ENCODE results near the gene VPS45. TPM values are rescaled to one million over a fixed set of nuclear protein-coding genes. Genes with fewer than 3 reads are reported as not detected.
"Not testable (repeated sequence)": the region's sequence is repeated elsewhere in the genome, so short reads cannot be mapped to it uniquely, and the experiment has no call there.

Gene VPS45
- total and polyA plus RNA-seq, 9 donors = 16.8 to 45.8 (median 32.7) TPM

DNA sequence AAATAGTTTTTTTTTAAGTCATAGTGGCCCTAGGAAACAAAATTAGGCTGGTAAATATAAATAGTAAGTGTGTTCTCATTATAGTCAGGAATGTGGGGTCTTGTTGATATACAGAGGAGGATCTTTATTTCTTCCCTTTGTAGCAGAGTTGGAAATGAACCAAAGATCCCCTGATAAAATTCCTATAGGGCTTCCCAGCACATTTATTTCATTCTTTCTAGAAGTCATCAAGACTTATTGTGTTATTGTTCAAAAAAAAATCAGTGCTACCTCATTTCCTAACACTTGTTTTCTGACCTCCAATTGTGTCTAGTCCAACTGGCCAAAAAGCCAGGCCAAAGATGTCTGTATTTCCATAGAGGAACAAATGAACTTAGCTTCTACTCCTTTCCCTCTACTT, 74.5 kb downstream of the VPS45 start:
- Histone ChIP-seq H3K27me3 (no peaks in the 10 kb centered on the region), H3K4me1 (ENCODE audit: insufficient read depth) (peaks cover 5% of the 10 kb centered on the region), H3K9me3 (no peaks in the 10 kb centered on the region), H3K4me3 (no peak overlapping the region), H3K27ac (no peak overlapping the region), H3K36me3 (no peaks in the 10 kb centered on the region)
- DNase-seq = no peak
- intact Hi-C loops (cut with DNase I) = loop anchor here in 1 of 4 donors (10.0 kb wide), 1 partner anchor 47 kb away; no protein-coding TSS in a partner anchor
- TF ChIP-seq EP300 (IDR thresholded peaks at IDR 0.05) (no peak), POLR2A (IDR thresholded peaks at IDR 0.05) (no peak)
- TF ChIP-seq, protein P1, sequence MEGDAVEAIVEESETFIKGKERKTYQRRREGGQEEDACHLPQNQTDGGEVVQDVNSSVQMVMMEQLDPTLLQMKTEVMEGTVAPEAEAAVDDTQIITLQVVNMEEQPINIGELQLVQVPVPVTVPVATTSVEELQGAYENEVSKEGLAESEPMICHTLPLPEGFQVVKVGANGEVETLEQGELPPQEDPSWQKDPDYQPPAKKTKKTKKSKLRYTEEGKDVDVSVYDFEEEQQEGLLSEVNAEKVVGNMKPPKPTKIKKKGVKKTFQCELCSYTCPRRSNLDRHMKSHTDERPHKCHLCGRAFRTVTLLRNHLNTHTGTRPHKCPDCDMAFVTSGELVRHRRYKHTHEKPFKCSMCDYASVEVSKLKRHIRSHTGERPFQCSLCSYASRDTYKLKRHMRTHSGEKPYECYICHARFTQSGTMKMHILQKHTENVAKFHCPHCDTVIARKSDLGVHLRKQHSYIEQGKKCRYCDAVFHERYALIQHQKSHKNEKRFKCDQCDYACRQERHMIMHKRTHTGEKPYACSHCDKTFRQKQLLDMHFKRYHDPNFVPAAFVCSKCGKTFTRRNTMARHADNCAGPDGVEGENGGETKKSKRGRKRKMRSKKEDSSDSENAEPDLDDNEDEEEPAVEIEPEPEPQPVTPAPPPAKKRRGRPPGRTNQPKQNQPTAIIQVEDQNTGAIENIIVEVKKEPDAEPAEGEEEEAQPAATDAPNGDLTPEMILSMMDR (IDR thresholded peaks at IDR 0.05) = no peak

DNA sequence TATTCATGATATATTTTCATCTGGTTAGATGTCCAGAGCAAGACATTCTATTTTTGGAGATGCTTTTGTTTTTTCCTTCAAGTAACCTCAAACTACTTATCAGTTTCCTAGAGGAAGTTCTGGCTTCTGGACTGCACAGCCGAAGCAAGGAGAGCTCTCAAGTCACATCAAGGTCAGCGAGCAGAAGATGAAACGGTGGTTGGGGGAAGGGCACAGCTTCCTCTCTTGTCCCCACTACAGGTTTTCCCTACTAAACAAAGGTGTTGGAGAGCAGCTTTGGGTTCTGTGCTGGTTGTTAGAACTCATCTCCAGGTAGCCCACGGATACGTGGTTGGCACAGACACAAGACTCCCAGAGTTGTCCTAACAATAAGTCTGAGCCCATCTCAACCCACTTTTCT, 77.0 kb downstream of the VPS45 start:
- Histone ChIP-seq H3K27ac (peak overlapping the region in 1 of 2 donors; percentile 10), H3K27me3 (no peaks in the 10 kb centered on the region), H3K4me1 (ENCODE audit: insufficient read depth) (peaks cover 5% of the 10 kb centered on the region), H3K36me3 (no peaks in the 10 kb centered on the region), H3K9me3 (no peaks in the 10 kb centered on the region), H3K4me3 (no peak overlapping the region)
- intact Hi-C loops (cut with DNase I) = loop anchor here in 2 of 4 donors (5.0 to 10.0 kb wide), 2 partner anchors 50 to 72 kb away; no protein-coding TSS in a partner anchor
- DNase-seq = no peak
- WGBS, 3 donors = 29 to 30% (median 30%) methylated on average over 5 of the region's 5 CpGs
- TF ChIP-seq POLR2A (IDR thresholded peaks at IDR 0.05) = no peak
- TF ChIP-seq, protein P1 (IDR thresholded peaks at IDR 0.05) = no peak
- no peak for TF ChIP-seq EP300 (IDR thresholded peaks at IDR 0.05)

- not testable (repeated sequence) for H3K36me3 ChIP-seq; H3K4me1 ChIP-seq (ENCODE audit: insufficient read depth); H3K4me3 ChIP-seq; H3K27ac ChIP-seq; H3K9me3 ChIP-seq; H3K27me3 ChIP-seq
- 23 to 57% (median 42%) methylated on average over 5 of the region's 5 CpGs for WGBS, 3 donors
- intact Hi-C loops (cut with DNase I) = loop anchor here in 2 of 4 donors (5.0 to 10.0 kb wide), 2 partner anchors 51 to 74 kb away; no protein-coding TSS in a partner anchor
- peak in 1 of 5 donors; percentile 47 for DNase-seq
Measured at GRCh38 chr1:150146016-150146415, 78.4 kb downstream of the VPS45 start.

- no peak overlapping the region for H3K27ac ChIP-seq
- intact Hi-C loops (cut with DNase I) = loop anchor here in 2 of 4 donors (5.0 to 10.0 kb wide), 2 partner anchors 52 to 75 kb away; no protein-coding TSS in a partner anchor
- no peaks in the 10 kb centered on the region for H3K27me3 ChIP-seq
- no peaks in the 10 kb centered on the region for H3K9me3 ChIP-seq
- peaks cover 10% of the 10 kb centered on the region for H3K4me1 ChIP-seq (ENCODE audit: insufficient read depth)
- DNase-seq = no peak
- no peak overlapping the region for H3K4me3 ChIP-seq
- WGBS, 3 donors = 66 to 72% (median 71%) methylated on average over 10 of the region's 10 CpGs
- TF ChIP-seq POLR2A (IDR thresholded peaks at IDR 0.05) (no peak), EP300 (IDR thresholded peaks at IDR 0.05) (no peak)
- TF ChIP-seq, protein P1 (IDR thresholded peaks at IDR 0.05) = no peak
- no peaks in the 10 kb centered on the region for H3K36me3 ChIP-seq
Measured at GRCh38 chr1:150146849-150147542, 79.4 kb downstream of the VPS45 start.

- TF ChIP-seq, protein P1 (IDR thresholded peaks at IDR 0.05) = no peak
- no peak for TF ChIP-seq POLR2A (IDR thresholded peaks at IDR 0.05)
- TF ChIP-seq EP300 (IDR thresholded peaks at IDR 0.05) = no peak
- intact Hi-C loops (cut with DNase I) = loop anchor here in 2 of 4 donors (5.0 to 10.0 kb wide), 2 partner anchors 54 to 77 kb away; no protein-coding TSS in a partner anchor
- Histone ChIP-seq H3K27ac (peak overlapping the region; percentile 83 to 97), H3K36me3 (no peaks in the 10 kb centered on the region), H3K4me3 (peak overlapping the region; percentile 75), H3K27me3 (no peaks in the 10 kb centered on the region), H3K4me1 (ENCODE audit: insufficient read depth) (peaks cover 13% of the 10 kb centered on the region), H3K9me3 (no peaks in the 10 kb centered on the region)
- 36 to 49% (median 44%) methylated on average over 8 of the region's 8 CpGs for WGBS, 3 donors
- no peak for DNase-seq
Measured at GRCh38 chr1:150148837-150149270, 81.3 kb downstream of the VPS45 start.

Measured in ovary (tissue), 9 donors.